K562 (cell line): ENCODE data around the gene EFNA2. TPM values are rescaled to one million over a fixed set of nuclear protein-coding genes. Genes with fewer than 3 reads are reported as not detected.

ENCODE experiments used
- ATF1 ChIP-seq, 2 experiments: fragments of 450-650 bp in 1 of 2; IDR thresholded peaks; 2 replicates each; pipeline ENCODE4 v1.6.1; 2016; ENCODE audit warnings: missing compliant biosample characterization in 1 of 2, missing genetic modification characterization in 1 of 2
- CBX2 ChIP-seq: fragments of 200-600 bp; sonication (generic); IDR thresholded peaks from one replicate; pipeline ENCODE4 v1.6.1; 2012; ENCODE audit warnings: mild to moderate bottlenecking, low read length, inconsistent platforms; ENCODE audit not compliant: insufficient read depth, poor library complexity, severe bottlenecking
- CCAR2 ChIP-seq: fragments of 200-400 bp; formaldehyde crosslinking; IDR thresholded peaks from 2 replicates; pipeline ENCODE4 v1.6.1; 2017; ENCODE audit warnings: mild to moderate bottlenecking, low read depth, low read length
- CHD1 ChIP-seq: fragments of 200-600 bp; sonication (generic); IDR thresholded peaks from one replicate; pipeline ENCODE4 v1.6.1; 2012; ENCODE audit warnings: mild to moderate bottlenecking, moderate library complexity, low read length, inconsistent platforms
- ELF4 ChIP-seq: fragments of 450-650 bp; formaldehyde crosslinking; IDR thresholded peaks from 2 replicates; pipeline ENCODE4 v1.4.0; 2022; ENCODE audit warnings: missing genetic modification characterization
- ESRRB ChIP-seq: fragments of 250-450 bp; sonication (Bioruptor Pico); IDR thresholded peaks from 2 replicates; pipeline ENCODE4 v1.5.0; 2020; ENCODE audit warnings: mild to moderate bottlenecking, moderate library complexity, borderline replicate concordance
- FOXJ3 ChIP-seq: sonication (generic); formaldehyde crosslinking; IDR thresholded peaks from 2 replicates; pipeline ENCODE4 v1.4.0; 2020; ENCODE audit warnings: mild to moderate bottlenecking, missing genetic modification reagents
- GTF2F1 ChIP-seq: IDR thresholded peaks from 2 replicates; pipeline ENCODE4 v1.6.1; 2011; ENCODE audit warnings: low read depth, low read length, improper control_type of control experiment
- HDGF ChIP-seq: fragments of 450-650 bp; IDR thresholded peaks from 2 replicates; pipeline ENCODE4 v1.6.1; 2016
- HLTF ChIP-seq: fragments of 450-650 bp; IDR thresholded peaks from 2 replicates; pipeline ENCODE4 v1.6.1; 2016
- MCM2 ChIP-seq: fragments of 450-650 bp; IDR thresholded peaks from 2 replicates; pipeline ENCODE4 v1.6.1; 2017; ENCODE audit warnings: low read depth, mild to moderate bottlenecking
- PBX2 ChIP-seq, 2 experiments: IDR thresholded peaks in 1 of 2; conservative IDR thresholded peaks in 1 of 2; 2 replicates each; pipeline ENCODE4 v1.6.1; 2016; ENCODE audit warnings: low read depth in 2 of 2, mild to moderate bottlenecking in 1 of 2, missing compliant biosample characterization in 1 of 2, missing genetic modification characterization in 1 of 2, moderate library complexity in 1 of 2
- POLR2B ChIP-seq: fragments of 450-650 bp; IDR thresholded peaks from 2 replicates; pipeline ENCODE4 v1.6.1; 2018; ENCODE audit warnings: low read depth; ENCODE audit not compliant: partially characterized antibody
- RBM34 ChIP-seq: fragments of 200-400 bp; formaldehyde crosslinking; IDR thresholded peaks from 2 replicates; pipeline ENCODE4 v1.6.1; 2018; ENCODE audit warnings: low read length, borderline replicate concordance; ENCODE audit not compliant: insufficient read depth
- RUNX1 ChIP-seq: sonication (generic); IDR thresholded peaks from 2 replicates; pipeline ENCODE4 v1.6.1; 2016; ENCODE audit warnings: antibody characterized with exemption, low read depth
- TCF7 ChIP-seq: sonication (generic); IDR thresholded peaks from 2 replicates; pipeline ENCODE4 v1.6.1; 2016; ENCODE audit warnings: antibody characterized with exemption, borderline replicate concordance
- ZNF232 ChIP-seq: sonication (generic); formaldehyde crosslinking; IDR thresholded peaks from 2 replicates; pipeline ENCODE4 v1.8.0; 2022; ENCODE audit warnings: mild to moderate bottlenecking, missing genetic modification reagents
- ZNF354B ChIP-seq: fragments of 250-450 bp; sonication (Bioruptor Pico); IDR thresholded peaks from 2 replicates; pipeline ENCODE4 v1.4.0; 2020
- ZNF592 ChIP-seq: fragments of 450-650 bp; IDR thresholded peaks from 2 replicates; pipeline ENCODE4 v1.6.1; 2017; ENCODE audit warnings: antibody characterized with exemption, mild to moderate bottlenecking
- polyA plus RNA-seq, 8 experiments: library from polyadenylated mRNA; depleted of rRNA in 4 of 8; stranded (reverse) in 5 of 8; unstranded in 3 of 8; fragments of >200 nt; fragmentation: Nextera tagmentation in 2 of 8; fragmentation: Illumina TruSeq in 1 of 8; extraction: Ambion mirVana in 2 of 8; extraction: Trizol in 1 of 8; gene quantifications; 2 replicates each; pipeline versions ENCODE4 v1.2.1 to v1.2.3, GENCODE V29; 2011 to 2014; ENCODE audit warnings: inconsistent platforms in 1 of 8, missing spikeins in 1 of 8
- total RNA-seq, 7 experiments: library from RNA; depleted of rRNA in 6 of 7; stranded (reverse); fragments of >200 nt in 6 of 7; fragmentation: Illumina TruSeq in 2 of 7; extraction: Trizol in 2 of 7; gene quantifications; 2 replicates each; pipeline versions ENCODE4 v1.2.1 to v1.2.3, GENCODE V29; 2011 to 2021; ENCODE audit warnings: low replicate concordance in 1 of 7

The EFNA2 gene
- total and polyA plus RNA-seq, 9 of the 15 experiments (the other 6 are each of a cell fraction or from before 2014, with no cell fraction given), result 0.11 to 0.44 (median 0.15) TPM; not detected in 6

GRCh38 chr19:1273263-1274041 lies 12.2 kb upstream of the EFNA2 start (continued):
- TF ChIP-seq CHD1 (no peak), ZNF232 (CRISPR knock-in tag) (no peak), CCAR2 (no peak), GTF2F1 (no peak), ESRRB (CRISPR knock-in tag) (no peak), RBM34 (no peak), FOXJ3 (CRISPR knock-in tag) (no peak), ATF1 (CRISPR knock-in tag; IDR thresholded peaks at IDR 0.05) (no peak), ATF1 (tag; IDR thresholded peaks at IDR 0.05) (no peak; the same call in 1 of the 2 replicates), RUNX1 (peak; percentile 44; the same call in 1 of the 2 replicates), HDGF (0 out of 2 replicates have a peak, but pooled peaks have one; percentile 8), CBX2 (no peak), ZNF592 (peak; percentile 28; the same call in 1 of the 2 replicates), MCM2 (no peak), ZNF354B (no peak), ELF4 (CRISPR knock-in tag) (no peak), TCF7 (no peak), HLTF (0 out of 2 replicates have a peak, but pooled peaks have one; percentile 14), PBX2 (CRISPR knock-in tag; IDR thresholded peaks at IDR 0.05; ENCODE audit: low read depth) (no peak), PBX2 (tag; conservative IDR thresholded peaks at IDR 0.05; ENCODE audit: low read depth) (0 out of 2 replicates have a peak, but pooled peaks have one; percentile 4), POLR2B (no peak)
